K562 (cell line): ENCODE results near the gene EPB41L3. TPM values are rescaled to one million over a fixed set of nuclear protein-coding genes. Genes with fewer than 3 reads are reported as not detected.

ENCODE experiments used
- CSDE1 ChIP-seq, 2 experiments: fragments of 450-650 bp; IDR thresholded peaks; 2 replicates each; pipeline ENCODE4 v1.6.1; 2016; ENCODE audit warnings: mild to moderate bottlenecking in 1 of 2
- PRDM10 ChIP-seq: fragments of 450-650 bp; IDR thresholded peaks from 2 replicates; pipeline ENCODE4 v1.6.1; 2018; ENCODE audit not compliant: partially characterized antibody
- RAD21 ChIP-seq, 2 experiments: fragments of 250-450 bp in 1 of 2; fragments of 450-650 bp in 1 of 2; sonication (Bioruptor Pico) in 1 of 2; formaldehyde crosslinking in 1 of 2; IDR thresholded peaks in 1 of 2; conservative IDR thresholded peaks in 1 of 2; 2 replicates each; pipeline versions ENCODE4 v1.4.0 to v1.8.0; 2020 to 2022; ENCODE audit warnings: mild to moderate bottlenecking in 2 of 2, moderate library complexity in 1 of 2
- RBM15 ChIP-seq: fragments of 200-400 bp; formaldehyde crosslinking; IDR thresholded peaks from 2 replicates; pipeline ENCODE4 v1.6.1; 2018; ENCODE audit warnings: mild to moderate bottlenecking, low read length, moderate library complexity; ENCODE audit not compliant: insufficient read depth
- SAP30 ChIP-seq: fragments of 200-600 bp; sonication (generic); IDR thresholded peaks from 2 replicates; pipeline ENCODE4 v1.6.1; 2012; ENCODE audit warnings: borderline replicate concordance, low read depth, mild to moderate bottlenecking, moderate library complexity, low read length, control low read depth, inconsistent platforms; ENCODE audit not compliant: insufficient read depth, poor library complexity, severe bottlenecking
- SPI1 ChIP-seq: IDR thresholded peaks from 2 replicates; pipeline ENCODE4 v1.6.1; 2011; ENCODE audit warnings: low read depth, low read length, control low read depth, borderline replicate concordance
- THAP7 ChIP-seq: fragments of 250-450 bp; sonication (Bioruptor Pico); IDR thresholded peaks from 2 replicates; pipeline ENCODE4 v1.5.0; 2021
- WHSC1 ChIP-seq: IDR thresholded peaks from one replicate; pipeline ENCODE4 v1.6.1; 2012; ENCODE audit warnings: low read length, control low read depth, inconsistent platforms
- ZBTB17 ChIP-seq: fragments of 450-650 bp; formaldehyde crosslinking; IDR thresholded peaks from 2 replicates; pipeline ENCODE4 v1.4.0; 2020; ENCODE audit warnings: mild to moderate bottlenecking
- ZNF165 ChIP-seq: fragments of 250-450 bp; sonication (Bioruptor Pico); IDR thresholded peaks from 2 replicates; pipeline ENCODE4 v1.4.0; 2020; ENCODE audit warnings: borderline replicate concordance
- polyA plus RNA-seq, 8 experiments: library from polyadenylated mRNA; depleted of rRNA in 4 of 8; stranded (reverse) in 5 of 8; unstranded in 3 of 8; fragments of >200 nt; fragmentation: Nextera tagmentation in 2 of 8; fragmentation: Illumina TruSeq in 1 of 8; extraction: Ambion mirVana in 2 of 8; extraction: Trizol in 1 of 8; gene quantifications; 2 replicates each; pipeline versions ENCODE4 v1.2.1 to v1.2.3, GENCODE V29; 2011 to 2014; ENCODE audit warnings: inconsistent platforms in 1 of 8, missing spikeins in 1 of 8
- total RNA-seq, 7 experiments: library from RNA; depleted of rRNA in 6 of 7; stranded (reverse); fragments of >200 nt in 6 of 7; fragmentation: Illumina TruSeq in 2 of 7; extraction: Trizol in 2 of 7; gene quantifications; 2 replicates each; pipeline versions ENCODE4 v1.2.1 to v1.2.3, GENCODE V29; 2011 to 2021; ENCODE audit warnings: low replicate concordance in 1 of 7

The EPB41L3 gene
- total and polyA plus RNA-seq, 9 of the 15 experiments (the other 6 are each of a cell fraction or from before 2014, with no cell fraction given), result 0.44 to 0.49 TPM; not detected in 7

- TF ChIP-seq ZBTB17 (CRISPR knock-in tag) (no peak), RBM15 (no peak), WHSC1 (no peak), SAP30 (no peak), CSDE1 (IDR thresholded peaks at IDR 0.05) (no peak), ZNF165 (CRISPR knock-in tag) (no peak), THAP7 (CRISPR knock-in tag) (no peak), RAD21 (CRISPR knock-in tag; conservative IDR thresholded peaks at IDR 0.05 in 1 of 2, IDR thresholded peaks at IDR 0.05 in 1 of 2) (no peak), SPI1 (no peak), PRDM10 (no peak)
Observed at GRCh38 chr18:5543036-5543680, 639 bp downstream of the EPB41L3 start (continued).
